ENCODE data around the gene SFT2D3. TPM values are rescaled to one million over a fixed set of nuclear protein-coding genes. Genes with fewer than 3 reads are reported as not detected.
A peak's percentile ranks its signal among the peaks of the same experiment; 100 is the strongest.

SFT2D3 gene, protein sequence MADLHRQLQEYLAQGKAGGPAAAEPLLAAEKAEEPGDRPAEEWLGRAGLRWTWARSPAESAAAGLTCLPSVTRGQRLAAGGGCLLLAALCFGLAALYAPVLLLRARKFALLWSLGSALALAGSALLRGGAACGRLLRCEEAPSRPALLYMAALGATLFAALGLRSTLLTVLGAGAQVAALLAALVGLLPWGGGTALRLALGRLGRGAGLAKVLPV
- 12.0 and 12.2 TPM in 2 replicates for total RNA-seq (2022)
- percentile 86 among the genes with signal in this experiment for Bru-seq, nascent RNA
- BruChase-seq, experiment 1, labeled RNA remaining after a 2-hour chase: percentile 92 among the genes with signal in this experiment
- percentile 89 among the genes with signal in this experiment for BruChase-seq, experiment 2, labeled RNA remaining after a 6-hour chase
- long read RNA-seq, transcript SFT2D3-201 (1 exons, 3,735 nt): major isoform, 49 of 49 reads
- long read RNA-seq, partial matches to known transcripts: 0 of 49 reads
- long read RNA-seq, other reads (novel, unspliced or antisense): 0 of 49 reads

DNA sequence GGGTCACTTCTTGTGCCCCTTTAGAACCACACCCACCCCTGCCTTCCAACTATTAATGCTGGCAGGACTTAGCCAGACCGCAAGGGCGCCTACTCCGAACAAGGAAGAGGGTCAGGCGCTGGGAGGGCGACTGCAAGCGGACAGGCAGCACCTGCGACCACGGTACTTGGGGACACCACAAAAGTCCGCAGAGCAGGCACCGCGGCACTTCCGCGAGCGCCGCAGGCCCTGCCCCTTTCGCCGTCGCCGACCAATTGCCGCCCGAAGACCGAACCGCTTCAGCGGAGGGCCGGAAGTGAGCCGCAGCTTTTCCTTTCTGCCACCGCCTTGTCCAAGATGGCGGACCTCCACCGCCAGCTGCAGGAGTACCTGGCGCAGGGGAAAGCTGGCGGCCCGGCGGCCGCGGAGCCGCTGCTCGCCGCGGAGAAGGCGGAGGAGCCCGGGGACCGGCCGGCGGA lies at the start of gene SFT2D3:
SFT2D3 (plus strand) TSS at position 305 of the 458 bp plus-strand sequence; CDS start at position 337, 32 bp downstream.
- Mint-ChIP-seq H3K27me3 (ENCODE audit: insufficient read depth, unreplicated experiment) (no peaks in the 10 kb centered on the region), H3K36me3 (ENCODE audit: insufficient read depth, unreplicated experiment) (peaks cover 61% of the 10 kb centered on the region), H3K4me1 (ENCODE audit: low read depth, unreplicated experiment) (peaks cover 16% of the 10 kb centered on the region), H3K9me3 (ENCODE audit: unreplicated experiment) (no peaks in the 10 kb centered on the region), H3K4me3 (ENCODE audit: unreplicated experiment) (peak within 1 kb of the TSS; percentile 98), H3K27ac (ENCODE audit: unreplicated experiment) (peak within 1 kb of the TSS; percentile 99)
- Histone ChIP-seq H3K4me3 (ENCODE audit: low read depth, low read length) (peak within 1 kb of the TSS; percentile 51), H3K4me1 (peaks cover 10% of the 10 kb centered on the region), H3K27me3 (replicated peaks; ENCODE audit: control insufficient read depth, insufficient read depth, low read length) (no peaks in the 10 kb centered on the region), H3K9me3 (no peaks in the 10 kb centered on the region), H3K36me3 (ENCODE audit: control insufficient read depth, insufficient read depth, low read length) (peaks cover 2% of the 10 kb centered on the region; the same call in 1 of the 2 replicates)
- TF ChIP-seq, protein P1, sequence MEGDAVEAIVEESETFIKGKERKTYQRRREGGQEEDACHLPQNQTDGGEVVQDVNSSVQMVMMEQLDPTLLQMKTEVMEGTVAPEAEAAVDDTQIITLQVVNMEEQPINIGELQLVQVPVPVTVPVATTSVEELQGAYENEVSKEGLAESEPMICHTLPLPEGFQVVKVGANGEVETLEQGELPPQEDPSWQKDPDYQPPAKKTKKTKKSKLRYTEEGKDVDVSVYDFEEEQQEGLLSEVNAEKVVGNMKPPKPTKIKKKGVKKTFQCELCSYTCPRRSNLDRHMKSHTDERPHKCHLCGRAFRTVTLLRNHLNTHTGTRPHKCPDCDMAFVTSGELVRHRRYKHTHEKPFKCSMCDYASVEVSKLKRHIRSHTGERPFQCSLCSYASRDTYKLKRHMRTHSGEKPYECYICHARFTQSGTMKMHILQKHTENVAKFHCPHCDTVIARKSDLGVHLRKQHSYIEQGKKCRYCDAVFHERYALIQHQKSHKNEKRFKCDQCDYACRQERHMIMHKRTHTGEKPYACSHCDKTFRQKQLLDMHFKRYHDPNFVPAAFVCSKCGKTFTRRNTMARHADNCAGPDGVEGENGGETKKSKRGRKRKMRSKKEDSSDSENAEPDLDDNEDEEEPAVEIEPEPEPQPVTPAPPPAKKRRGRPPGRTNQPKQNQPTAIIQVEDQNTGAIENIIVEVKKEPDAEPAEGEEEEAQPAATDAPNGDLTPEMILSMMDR (IDR thresholded peaks at IDR 0.05; ENCODE audit: insufficient read depth in 1 of 2, low read depth in 1 of 2, low read length in 1 of 2, severe bottlenecking in 1 of 2, unreplicated experiment in 1 of 2): no peak
- no TSS peak for BruUV-seq (replicated peaks)
- peak; percentile 95 to 96 for DNase-seq
- intact Hi-C loops (cut with micrococcal nuclease; ENCODE audit: unreplicated experiment): loop anchor here (1.0 to 5.0 kb wide), 2 partner anchors 110 to 174 kb away; partner anchors contain the start of genes IWS1 and WDR33
- POLR2A ChIA-PET: interaction anchor here (0.5 to 2.7 kb wide), 5 partner anchors 26 to 407 kb away, joined by 4 to 27 read pairs (median 5); partner anchors contain the start of genes ERCC3, IWS1, LIMS2 and WDR33
- CTCF ChIA-PET: interaction anchor here (1.0 to 1.8 kb wide), 5 partner anchors 18 to 504 kb away, joined by 3 to 6 read pairs (median 5); partner anchors contain the start of gene LIMS2

DNA sequence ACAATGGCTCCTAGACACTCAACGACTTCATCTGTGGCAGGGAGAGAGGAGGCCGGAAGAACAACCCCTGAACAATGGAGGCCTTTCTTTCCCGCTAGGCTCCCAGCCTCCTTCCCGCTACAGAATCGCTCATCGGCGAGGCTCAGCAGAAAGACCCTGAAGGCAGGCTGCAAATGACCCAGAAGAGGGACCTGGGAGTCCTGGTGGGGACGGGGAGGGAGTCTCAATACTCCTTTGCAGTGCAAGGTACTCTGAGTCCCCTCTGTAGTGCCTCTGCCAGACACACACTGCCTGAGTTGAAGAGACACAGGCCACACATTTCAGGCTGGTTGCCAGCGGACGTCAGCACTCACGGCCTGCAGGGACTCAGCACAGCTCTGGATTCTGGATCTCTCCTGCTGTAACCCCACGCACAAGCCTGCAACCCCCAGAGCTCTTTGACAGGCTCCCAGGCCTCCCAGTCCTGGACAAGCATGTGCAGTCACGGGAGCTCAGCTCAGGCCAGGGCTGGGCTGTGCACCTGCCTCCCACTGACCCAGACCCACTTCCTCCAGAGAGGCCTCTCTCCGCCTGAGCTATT lies 49.2 kb upstream of the SFT2D3 start:
- no peaks in the 10 kb centered on the region for H3K9me3 Mint-ChIP-seq (ENCODE audit: unreplicated experiment)
- no peaks in the 10 kb centered on the region for H3K36me3 Mint-ChIP-seq (ENCODE audit: insufficient read depth, unreplicated experiment)
- no peak overlapping the region for H3K4me3 Mint-ChIP-seq (ENCODE audit: unreplicated experiment)
- TF ChIP-seq, protein P1 (IDR thresholded peaks at IDR 0.05; ENCODE audit: insufficient read depth in 1 of 2, low read depth in 1 of 2, low read length in 1 of 2, severe bottlenecking in 1 of 2, unreplicated experiment in 1 of 2): no peak
- H3K9me3 ChIP-seq: no peaks in the 10 kb centered on the region
- peaks cover 6% of the 10 kb centered on the region for H3K4me1 ChIP-seq
- no peaks in the 10 kb centered on the region for H3K36me3 ChIP-seq (ENCODE audit: control insufficient read depth, insufficient read depth, low read length)
- H3K27me3 ChIP-seq (replicated peaks; ENCODE audit: control insufficient read depth, insufficient read depth, low read length): no peaks in the 10 kb centered on the region
- intact Hi-C loops (cut with micrococcal nuclease; ENCODE audit: unreplicated experiment): no loop called here
- no peak overlapping the region for H3K4me3 ChIP-seq (ENCODE audit: low read depth, low read length)
- BruUV-seq (replicated peaks): no TSS peak
- H3K27ac Mint-ChIP-seq (ENCODE audit: unreplicated experiment): no peak overlapping the region
- H3K4me1 Mint-ChIP-seq (ENCODE audit: low read depth, unreplicated experiment): no peaks in the 10 kb centered on the region
- ChIA-PET CTCF (interaction anchor here (1.3 kb wide), 1 partner anchor 61 kb away, joined by 7 read pairs; no protein-coding TSS in a partner anchor), POLR2A (interaction anchor here (1.1 kb wide), 1 partner anchor 10 kb away, joined by 3 read pairs; no protein-coding TSS in a partner anchor)
- H3K27me3 Mint-ChIP-seq (ENCODE audit: insufficient read depth, unreplicated experiment): no peaks in the 10 kb centered on the region
- no peak for DNase-seq

DNA sequence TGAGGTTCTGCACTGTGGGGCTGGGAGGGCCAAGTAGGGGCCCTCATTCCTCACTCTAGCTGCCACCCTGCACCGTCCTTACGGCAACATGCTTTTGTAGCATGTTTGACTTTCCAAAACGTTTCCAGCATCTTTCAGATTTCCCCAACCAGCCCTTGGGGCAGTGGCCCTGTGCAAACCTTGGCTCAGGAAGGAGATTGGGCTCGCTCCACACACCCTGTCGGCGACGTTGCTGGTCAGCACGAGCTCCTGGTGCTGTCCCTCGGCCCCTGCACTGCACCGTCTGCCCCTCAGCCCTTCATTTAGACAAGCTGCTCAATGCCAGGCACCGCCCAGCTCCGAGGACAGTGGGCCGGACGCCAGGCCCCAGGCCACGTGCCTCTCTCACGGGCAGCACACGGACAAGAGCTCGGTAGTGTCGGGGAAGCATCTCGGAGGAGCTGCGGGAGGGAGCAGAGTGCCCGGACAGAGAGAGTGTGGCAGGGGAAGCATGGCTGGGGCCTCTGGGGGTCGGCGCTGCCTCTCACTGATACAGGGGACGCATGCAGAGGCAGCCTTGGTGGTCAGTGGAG lies 48.4 kb upstream of the SFT2D3 start:
- Histone ChIP-seq H3K9me3 (no peaks in the 10 kb centered on the region), H3K36me3 (ENCODE audit: control insufficient read depth, insufficient read depth, low read length) (no peaks in the 10 kb centered on the region), H3K4me3 (ENCODE audit: low read depth, low read length) (no peak overlapping the region), H3K27me3 (replicated peaks; ENCODE audit: control insufficient read depth, insufficient read depth, low read length) (no peaks in the 10 kb centered on the region), H3K4me1 (peaks cover 6% of the 10 kb centered on the region)
- TF ChIP-seq, protein P1 (IDR thresholded peaks at IDR 0.05; ENCODE audit: insufficient read depth in 1 of 2, low read depth in 1 of 2, low read length in 1 of 2, severe bottlenecking in 1 of 2, unreplicated experiment in 1 of 2): no peak
- ChIA-PET POLR2A (interaction anchor here (1.1 kb wide), 1 partner anchor 9 kb away, joined by 3 read pairs; no protein-coding TSS in a partner anchor), CTCF (interaction anchor here (1.3 kb wide), 1 partner anchor 61 kb away, joined by 7 read pairs; no protein-coding TSS in a partner anchor)
- H3K4me1 Mint-ChIP-seq (ENCODE audit: low read depth, unreplicated experiment): no peaks in the 10 kb centered on the region
- no peaks in the 10 kb centered on the region for H3K36me3 Mint-ChIP-seq (ENCODE audit: insufficient read depth, unreplicated experiment)
- no peak overlapping the region for H3K4me3 Mint-ChIP-seq (ENCODE audit: unreplicated experiment)
- no peaks in the 10 kb centered on the region for H3K27me3 Mint-ChIP-seq (ENCODE audit: insufficient read depth, unreplicated experiment)
- H3K27ac Mint-ChIP-seq (ENCODE audit: unreplicated experiment): no peak overlapping the region
- no peak for DNase-seq
- BruUV-seq (replicated peaks): no TSS peak
- intact Hi-C loops (cut with micrococcal nuclease; ENCODE audit: unreplicated experiment): no loop called here
- H3K9me3 Mint-ChIP-seq (ENCODE audit: unreplicated experiment): no peaks in the 10 kb centered on the region

All from Caco-2 (cell line).